Measurements from ENCODE around the gene MCM5.

GRCh38 chr22:35380013-35380412 is 19.9 kb upstream of the MCM5 start:
- TF ChIP-seq CTCF (conservative IDR thresholded peaks at IDR 0.05) (no peak), ZFX (IDR thresholded peaks at IDR 0.05) (no peak)

Measured in C4-2B (cell line).